B cell (primary cell): Measurements from ENCODE around the gene COX10. TPM values are rescaled to one million over a fixed set of nuclear protein-coding genes. Genes with fewer than 3 reads are reported as not detected.

Experiments
- ATAC-seq: fragments of 200-7000 bp; cut with Tn5 transposase; one replicate; pipeline ENCODE4 v1.10.0; 2021; ENCODE audit warnings: low read depth, mild to moderate bottlenecking, moderate number of reproducible peaks, moderate library complexity
- CTCF ChIA-PET: fragments of 350-600 bp; sonication (Branson Sonifier 250); formaldehyde crosslinking; loops from one replicate; lab custom pipeline; 2021; ENCODE audit warnings: antibody characterized with exemption, inconsistent platforms; lab: Charles Lee
- POLR2A ChIA-PET: fragments of 350-600 bp; sonication (Branson Sonifier 250); formaldehyde crosslinking; loops from one replicate; lab custom pipeline; 2021; ENCODE audit warnings: antibody characterized with exemption; lab: Charles Lee
- DNase-seq: peaks from one replicate; pipeline ENCODE4 v3.0.0; 2013
- H2AFZ ChIP-seq: 2 replicates; pipeline ENCODE4 v1.6.1; 2012; ENCODE audit warnings: mild to moderate bottlenecking, low read depth, low read length; ENCODE audit not compliant: insufficient read depth, poor library complexity, severe bottlenecking
- H3K27ac ChIP-seq, 2 donors: 1 replicate in 1 of 2; 2 replicates in 1 of 2; pipeline ENCODE4 v1.5.1; 2012 to 2013; ENCODE audit warnings: low read length in 2 of 2, mild to moderate bottlenecking in 2 of 2, moderate library complexity in 1 of 2
- H3K27me3 ChIP-seq, 4 experiments: fragments of 200-600 bp in 1 of 4; sonication (generic) in 1 of 4; replicated peaks in 1 of 4; 1 replicate in 2 of 4; 2 replicates in 2 of 4; pipeline versions ENCODE4 v1.6.1 to v1.7.0; 2013 to 2016; ENCODE audit warnings: low read length in 3 of 4, mild to moderate bottlenecking in 2 of 4, mixed read lengths in 1 of 4, moderate library complexity in 1 of 4; ENCODE audit not compliant: insufficient read depth in 4 of 4, control insufficient read depth in 3 of 4; ENCODE audit errors: control extremely low read depth in 1 of 4
- H3K36me3 ChIP-seq, 2 experiments: replicated peaks in 1 of 2; 1 replicate in 1 of 2; 2 replicates in 1 of 2; pipeline versions ENCODE4 v1.6.1 to v1.7.1; 2013; ENCODE audit warnings: low read length in 1 of 2; ENCODE audit not compliant: insufficient read depth in 2 of 2, control insufficient read depth in 1 of 2; ENCODE audit errors: control extremely low read depth in 1 of 2, extremely low read depth in 1 of 2
- H3K4me1 ChIP-seq, 2 donors: fragments of 200-600 bp in 1 of 2; sonication (generic) in 1 of 2; 1 replicate in 1 of 2; 2 replicates in 1 of 2; pipeline versions ENCODE4 v1.5.1 to v1.6.1; 2013 to 2017; ENCODE audit warnings: low read length in 2 of 2; ENCODE audit not compliant: control insufficient read depth in 2 of 2, insufficient read depth in 2 of 2
- H3K4me2 ChIP-seq: replicated peaks from 2 replicates; pipeline ENCODE3; 2012; ENCODE audit warnings: mild to moderate bottlenecking, low read depth, low read length; ENCODE audit not compliant: poor library complexity, severe bottlenecking
- H3K4me3 ChIP-seq, 5 experiments: fragments of 200-600 bp in 1 of 5; sonication (generic) in 1 of 5; 1 replicate in 3 of 5; 2 replicates in 2 of 5; pipeline versions ENCODE4 v1.5.1 to v1.7.0; 2011 to 2016; ENCODE audit warnings: low read length in 4 of 5, mild to moderate bottlenecking in 4 of 5, low read depth in 2 of 5, control low read depth in 1 of 5, moderate library complexity in 1 of 5; ENCODE audit not compliant: insufficient read depth in 1 of 5; ENCODE audit errors: control extremely low read depth in 1 of 5, extremely low read depth in 1 of 5
- H3K79me2 ChIP-seq: fragments of 200-600 bp; sonication (generic); one replicate; pipeline ENCODE4 v1.6.0; 2016; ENCODE audit warnings: low read length; ENCODE audit not compliant: control insufficient read depth, insufficient read depth
- H3K9ac ChIP-seq: fragments of 200-600 bp; sonication (generic); 2 replicates; pipeline ENCODE4 v1.6.1; 2017; ENCODE audit warnings: mild to moderate bottlenecking, low read length, moderate library complexity
- H3K9me3 ChIP-seq, 3 donors: one replicate each; pipeline versions ENCODE4 v1.6.1 to v1.7.1; 2013; ENCODE audit warnings: low read length in 2 of 3; ENCODE audit not compliant: control insufficient read depth in 2 of 3, insufficient read depth in 1 of 3; ENCODE audit errors: control extremely low read depth in 1 of 3
- H4K20me1 ChIP-seq: 2 replicates; pipeline ENCODE4 v1.6.0; 2012; ENCODE audit warnings: mild to moderate bottlenecking, low read length; ENCODE audit not compliant: insufficient read depth, control insufficient read depth, poor library complexity, severe bottlenecking
- H3K27ac Mint-ChIP-seq: one replicate; pipeline ENCODE4 v1.8.0; 2021; ENCODE audit warnings: mixed read lengths
- H3K27me3 Mint-ChIP-seq: one replicate; pipeline ENCODE4 v1.8.0; 2021; ENCODE audit warnings: mixed read lengths
- H3K4me1 Mint-ChIP-seq: one replicate; pipeline ENCODE4 v1.8.0; 2021; ENCODE audit warnings: mixed read lengths
- H3K4me3 Mint-ChIP-seq: one replicate; pipeline ENCODE4 v1.8.0; 2021; ENCODE audit warnings: mixed read lengths
- H3K9me3 Mint-ChIP-seq: one replicate; pipeline ENCODE4 v1.8.0; 2022; ENCODE audit warnings: mixed read lengths; ENCODE audit not compliant: insufficient read depth
- CTCF ChIP-seq: fragments of 200-600 bp; IDR thresholded peaks from one replicate; pipeline ENCODE4 v1.8.0; 2022; ENCODE audit warnings: antibody characterized with exemption, mild to moderate bottlenecking
- EZH2 ChIP-seq: IDR thresholded peaks from 2 replicates; pipeline ENCODE4 v1.6.1; 2012; ENCODE audit warnings: borderline replicate concordance, low read depth, mild to moderate bottlenecking, moderate library complexity, low read length; ENCODE audit not compliant: insufficient read depth, poor library complexity, severe bottlenecking
- WGBS: methylation state at CpG from one replicate; pipeline ENCODE4 v1.1.5; 2013; ENCODE audit warnings: missing lambda C conversion rate; ENCODE audit not compliant: insufficient coverage; 5-methylcytosine and 5-hydroxymethylcytosine counted together
- intact Hi-C: fragments of 100-400 bp; cut with micrococcal nuclease; formaldehyde crosslinking; loops from one replicate; pipeline ENCODE4 v1.10.0; 2022
- polyA plus RNA-seq: library from polyadenylated mRNA; depleted of rRNA; stranded (reverse); fragments of >200 nt; gene quantifications from 2 replicates; pipeline ENCODE4 v1.2.3, GENCODE V29; 2012
- total RNA-seq, 2 donors: library from RNA; stranded (reverse); fragments of 120-200 nt in 1 of 2; gene quantifications; 1 replicate in 1 of 2; 2 replicates in 1 of 2; pipeline versions ENCODE4 v1.2.3 to v1.2.4, GENCODE V29; 2013 to 2022

Gene COX10
- total and polyA plus RNA-seq, 2 donors (not counting 1 experiment from before 2014, with no cell fraction given): 21.8 to 23.3 TPM

GRCh38 chr17:14123619-14124278 lies 54.4 kb downstream of the COX10 start:
- Histone ChIP-seq H4K20me1 (peaks cover 16% of the 10 kb centered on the region), H3K27ac (no peak overlapping the region)

More at GRCh38 chr17:14123619-14124278, 54.4 kb downstream of the COX10 start:
- no peak overlapping the region for H3K4me2 ChIP-seq
- no peak overlapping the region for H3K9ac ChIP-seq
- H3K27me3 ChIP-seq: no peaks in the 10 kb centered on the region
- H3K4me3 ChIP-seq: no peak overlapping the region
- H2AFZ ChIP-seq: no peak overlapping the region
- ChIA-PET POLR2A (no interaction called here), CTCF (no interaction called here)
- no peaks in the 10 kb centered on the region for H3K4me1 ChIP-seq
- WGBS: no CpG with 5 or more reads among the region's 5 CpGs
- intact Hi-C loops: no loop called here
- no peak for DNase-seq
- peaks cover 35% of the 10 kb centered on the region for H3K4me1 Mint-ChIP-seq
- no peak overlapping the region for H3K4me3 Mint-ChIP-seq
- H3K27ac Mint-ChIP-seq: no peak overlapping the region
- no peak for ATAC-seq
- TF ChIP-seq CTCF: no peak
- no peak for TF ChIP-seq EZH2
- no peaks in the 10 kb centered on the region for H3K27me3 Mint-ChIP-seq
- H3K79me2 ChIP-seq: peaks cover 21% of the 10 kb centered on the region
- no peaks in the 10 kb centered on the region for H3K9me3 Mint-ChIP-seq
- peaks cover 0 to 1% of the 10 kb centered on the region in 2 experiments for H3K36me3 ChIP-seq
- no peaks in the 10 kb centered on the region for H3K9me3 ChIP-seq
